Natural killer cell treated with Interleukin-12 subunit alpha and Interleukin-12 subunit beta and Interleukin-15 and Interleukin-18, amount 100 ng/mL, for 72 hours (primary cell): Measurements from ENCODE around the gene PJA2. TPM values are rescaled to one million over a fixed set of nuclear protein-coding genes. Genes with fewer than 3 reads are reported as not detected.
"Not testable (repeated sequence)": the region's sequence is repeated elsewhere in the genome, so short reads cannot be mapped to it uniquely, and the experiment has no call there.

Experiments used
- ATAC-seq, 2 donors: fragments of 150-1000 bp; cut with Tn5 transposase in 1 of 2; sonication (Bioruptor Pico), chemical (Tn5 transposase) in 1 of 2; 2 replicates each; pipeline ENCODE4 v1.10.0; 2021
- DNase-seq: peaks from one replicate; pipeline ENCODE4 v3.0.0; 2022; ENCODE audit warnings: low spot score
- H3K27ac Mint-ChIP-seq, 2 donors: 1 replicate in 1 of 2; 2 replicates in 1 of 2; pipeline ENCODE4 v1.8.0; 2022; ENCODE audit warnings: mixed read lengths in 2 of 2, mild to moderate bottlenecking in 1 of 2, moderate library complexity in 1 of 2
- H3K27me3 Mint-ChIP-seq, 2 donors: 1 replicate in 1 of 2; 2 replicates in 1 of 2; pipeline ENCODE4 v1.8.0; 2022; ENCODE audit warnings: mixed read lengths in 2 of 2
- H3K36me3 Mint-ChIP-seq: one replicate; pipeline ENCODE4 v1.8.0; 2022; ENCODE audit warnings: mixed read lengths
- H3K4me1 Mint-ChIP-seq, 2 donors: 1 replicate in 1 of 2; 2 replicates in 1 of 2; pipeline ENCODE4 v1.8.0; 2022; ENCODE audit warnings: low read depth in 2 of 2, mixed read lengths in 2 of 2, mild to moderate bottlenecking in 1 of 2
- H3K4me3 Mint-ChIP-seq: one replicate; pipeline ENCODE4 v1.8.0; 2022; ENCODE audit warnings: mixed read lengths
- H3K9me3 Mint-ChIP-seq: 2 replicates; pipeline ENCODE4 v1.8.0; 2022; ENCODE audit warnings: mixed read lengths
- total RNA-seq, 2 donors: library from RNA; stranded (reverse); gene quantifications; one replicate each; pipeline ENCODE4 v1.2.3, GENCODE V29; 2022

PJA2 gene
- total RNA-seq, 2 donors from 2014 or later = 45.4 to 71.8 TPM

DNA sequence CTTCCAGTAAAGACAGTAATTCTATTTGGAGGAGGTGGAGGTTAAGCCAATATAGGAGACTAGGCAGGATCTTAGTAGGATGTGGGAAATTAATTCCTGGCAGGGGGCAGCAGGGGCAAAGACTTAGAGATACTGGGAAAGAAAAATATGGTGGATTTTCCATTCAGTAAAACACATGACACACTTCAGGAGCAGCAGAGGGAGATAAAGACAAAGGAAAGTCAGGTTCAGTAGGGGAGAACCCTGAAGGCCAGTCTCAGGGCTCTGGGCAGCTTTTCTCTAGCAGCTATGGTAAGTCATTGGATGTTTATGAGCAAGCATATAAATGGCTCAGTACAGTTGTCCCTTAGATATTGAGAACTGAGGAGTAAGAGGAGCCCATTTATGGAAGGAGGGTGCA, 105.5 kb downstream of the PJA2 start:
- Mint-ChIP-seq H3K27me3 (no peaks in the 10 kb centered on the region), H3K36me3 (no peaks in the 10 kb centered on the region), H3K4me3 (no peak overlapping the region), H3K9me3 (no peaks in the 10 kb centered on the region), H3K4me1 (no peaks in the 10 kb centered on the region), H3K27ac (no peak overlapping the region)
- no peak for ATAC-seq
- DNase-seq = no peak

DNA sequence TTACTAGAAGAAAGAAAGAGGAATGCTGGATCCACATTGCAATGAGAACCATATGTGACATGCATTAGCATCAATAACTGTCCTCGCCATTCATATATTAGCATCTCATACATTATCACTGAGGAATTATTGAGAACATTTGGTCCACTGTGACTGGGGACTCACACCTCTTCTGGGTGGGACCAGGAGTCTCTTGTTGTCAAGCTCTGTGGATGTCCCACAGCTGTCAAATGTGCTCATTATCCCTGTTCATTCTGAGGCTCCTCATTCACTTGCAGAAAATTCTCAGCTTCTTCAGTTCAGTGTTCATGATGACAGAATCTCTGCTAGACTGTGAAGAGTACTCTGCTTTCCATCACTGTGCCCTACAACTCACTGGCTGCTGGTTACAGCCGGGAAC, 109.4 kb downstream of the PJA2 start:
- Mint-ChIP-seq H3K36me3 (no peaks in the 10 kb centered on the region), H3K27ac (no peak overlapping the region), H3K9me3 (no peaks in the 10 kb centered on the region), H3K27me3 (no peaks in the 10 kb centered on the region), H3K4me3 (no peak overlapping the region), H3K4me1 (no peaks in the 10 kb centered on the region)
- DNase-seq (no peak), ATAC-seq (no peak)

DNA sequence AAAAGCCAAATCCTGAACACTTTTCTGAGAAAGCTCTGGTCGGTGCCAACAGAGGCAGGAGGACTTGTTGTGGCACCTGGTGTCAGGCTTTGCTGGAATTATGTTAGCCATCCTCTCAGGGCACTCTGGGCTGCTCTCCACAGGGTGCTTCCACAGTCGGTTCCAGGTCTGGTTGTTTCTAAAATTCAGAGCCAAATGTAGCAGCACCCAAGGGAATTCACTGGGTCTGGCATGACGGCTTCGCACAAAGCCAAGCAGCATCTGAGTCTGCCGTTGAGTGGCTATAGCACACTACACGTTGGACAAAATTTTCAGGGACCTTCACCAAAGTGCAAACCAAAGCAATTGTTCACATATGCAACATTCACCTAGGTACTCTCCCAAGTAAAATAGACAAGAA, 110.2 kb downstream of the PJA2 start:
- Mint-ChIP-seq H3K36me3 (no peaks in the 10 kb centered on the region), H3K27ac (no peak overlapping the region), H3K4me3 (no peak overlapping the region), H3K27me3 (no peaks in the 10 kb centered on the region), H3K9me3 (peaks cover 3% of the 10 kb centered on the region), H3K4me1 (no peaks in the 10 kb centered on the region)
- ATAC-seq (no peak), DNase-seq (no peak)

DNA sequence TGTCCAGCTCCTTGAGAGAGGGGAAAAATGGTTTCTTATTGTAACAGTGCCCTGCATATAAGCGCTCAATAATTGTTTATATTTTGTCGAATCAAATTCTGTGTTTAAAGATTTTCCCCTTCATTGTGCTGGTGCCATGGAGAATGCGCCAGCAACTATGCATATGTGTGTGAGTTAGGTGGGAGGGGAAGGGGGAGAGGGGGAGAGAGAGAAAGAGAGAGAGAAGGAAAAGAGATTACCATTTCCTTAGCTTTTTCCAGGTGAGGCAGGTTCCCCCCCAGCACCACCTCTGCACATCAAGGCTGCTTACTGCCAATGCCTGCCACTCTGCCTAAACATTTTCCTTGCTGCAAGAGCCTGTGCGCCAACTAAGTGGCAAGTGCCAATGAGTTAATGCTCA, 111.0 kb downstream of the PJA2 start:
- Mint-ChIP-seq H3K9me3 (peaks cover 4% of the 10 kb centered on the region), H3K27me3 (no peaks in the 10 kb centered on the region), H3K4me1 (no peaks in the 10 kb centered on the region), H3K4me3 (no peak overlapping the region), H3K27ac (no peak overlapping the region), H3K36me3 (no peaks in the 10 kb centered on the region)
- ATAC-seq (no peak), DNase-seq (no peak)

DNA sequence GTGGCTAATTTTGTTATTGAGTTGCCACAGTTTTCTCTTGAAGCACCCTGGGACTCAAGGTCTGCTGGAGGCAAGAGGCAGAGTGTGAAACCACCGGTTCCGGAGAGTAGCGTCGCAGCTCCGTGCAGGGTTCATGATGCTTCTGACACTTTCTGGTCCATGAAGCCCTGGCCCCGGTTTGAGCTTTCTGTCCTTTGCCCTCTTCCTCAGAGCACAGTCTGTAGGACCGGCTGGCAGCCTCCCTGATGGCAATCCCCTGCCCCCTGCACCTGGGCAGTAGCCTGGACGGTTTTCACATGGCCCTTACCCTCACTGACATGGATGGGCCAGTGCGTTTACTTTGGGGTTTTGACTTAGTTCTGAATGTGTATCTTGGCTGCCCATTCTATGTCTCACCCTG, 111.9 kb downstream of the PJA2 start:
- DNase-seq (no peak), ATAC-seq (no peak)
- Mint-ChIP-seq H3K4me1 (no peaks in the 10 kb centered on the region), H3K27me3 (peaks cover 5 to 8% of the 10 kb centered on the region in 2 donors), H3K4me3 (no peak overlapping the region), H3K9me3 (peaks cover 4% of the 10 kb centered on the region), H3K36me3 (peaks cover 4% of the 10 kb centered on the region), H3K27ac (no peak overlapping the region)

DNA sequence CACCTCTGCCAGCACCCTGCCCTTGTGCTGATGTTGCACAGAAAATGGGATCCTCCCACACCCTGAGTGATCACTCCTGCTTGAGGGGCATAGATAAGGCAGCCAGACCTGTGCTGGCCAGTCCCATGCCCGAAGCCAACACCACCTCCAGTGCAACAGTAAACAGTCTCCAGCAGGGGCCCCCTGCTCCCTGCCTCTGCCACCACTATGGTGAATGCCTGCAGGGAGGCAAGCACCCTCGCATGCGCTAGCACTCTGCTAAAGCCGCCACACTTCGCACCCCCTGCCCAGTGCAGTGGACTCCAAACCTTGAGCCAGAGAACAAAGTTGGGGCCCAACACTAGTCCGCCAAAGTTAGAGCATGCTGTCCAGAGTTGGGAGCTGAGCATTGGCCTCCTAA, 118.7 kb downstream of the PJA2 start:
- Mint-ChIP-seq H3K27ac (no peak overlapping the region), H3K9me3 (peaks cover 8% of the 10 kb centered on the region), H3K36me3 (peaks cover 15% of the 10 kb centered on the region), H3K27me3 (peaks cover 5 to 8% of the 10 kb centered on the region in 2 donors), H3K4me1 (no peaks in the 10 kb centered on the region), H3K4me3 (no peak overlapping the region)
- ATAC-seq = peak in 1 of 2 donors; percentile 36
- DNase-seq = no peak

DNA sequence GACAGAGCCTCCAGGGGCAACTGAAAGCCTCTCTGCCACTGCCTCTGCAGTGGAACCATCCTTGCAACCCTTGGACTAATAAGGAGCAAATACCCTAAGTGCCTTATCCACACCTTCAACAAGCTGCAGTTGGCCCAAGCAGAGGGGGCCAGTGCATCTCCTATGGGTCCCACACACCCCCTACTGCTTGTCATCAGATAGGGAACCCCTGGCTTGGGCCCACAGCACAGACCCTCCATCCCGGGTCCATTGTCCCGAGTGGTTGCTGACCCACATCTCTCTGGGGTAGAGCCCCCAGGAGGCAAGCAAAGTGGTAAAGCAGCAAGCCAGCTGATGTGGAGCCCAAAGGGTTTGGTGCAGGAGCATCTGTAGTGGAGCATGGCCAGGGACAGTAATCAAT, 119.5 kb downstream of the PJA2 start:
- ATAC-seq = peak in 1 of 2 donors; percentile 15
- Mint-ChIP-seq H3K36me3 (peaks cover 23% of the 10 kb centered on the region), H3K9me3 (peaks cover 14% of the 10 kb centered on the region), H3K27ac (no peak overlapping the region), H3K4me1 (no peaks in the 10 kb centered on the region), H3K27me3 (peaks cover 5 to 8% of the 10 kb centered on the region in 2 donors), H3K4me3 (no peak overlapping the region)
- no peak for DNase-seq

DNA sequence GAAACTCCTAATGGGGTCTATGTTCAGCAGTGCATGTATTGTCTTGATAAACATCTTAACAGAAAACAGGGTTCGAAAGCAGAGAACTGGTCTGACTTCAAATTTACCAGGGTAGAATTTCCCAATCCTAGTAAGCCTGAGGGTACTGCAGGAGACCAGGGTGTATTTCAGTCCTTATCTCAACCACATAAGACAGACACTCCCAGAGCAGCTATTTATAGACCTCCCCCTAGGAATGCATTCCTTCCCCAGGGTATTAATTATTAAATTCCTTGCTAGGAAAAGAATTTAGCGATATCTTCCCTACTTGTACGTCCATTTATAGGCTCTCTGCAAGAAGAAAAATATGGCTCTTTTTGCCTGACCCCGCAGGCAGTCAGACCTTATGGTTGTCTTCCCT, 123.1 kb downstream of the PJA2 start:
- H3K27me3 Mint-ChIP-seq, H3K4me3 Mint-ChIP-seq, H3K27ac Mint-ChIP-seq, H3K4me1 Mint-ChIP-seq, ATAC-seq, DNase-seq: not testable (repeated sequence)
- Mint-ChIP-seq H3K36me3 (peaks cover 22% of the 10 kb centered on the region), H3K9me3 (peaks cover 16% of the 10 kb centered on the region)
